ENCODE results near the gene MAPK8.

The MAPK8 gene

GRCh38 chr10:48330269-48330668 lies 23.8 kb downstream of the MAPK8 start:
- Histone ChIP-seq H3K27ac (no peak overlapping the region), H3K4me3 (IDR thresholded peaks at IDR 0.05; ENCODE audit: insufficient read depth, low read depth, low read length) (no peak overlapping the region), H3K36me3 (ENCODE audit: insufficient read depth) (no peaks in the 10 kb centered on the region), H3K27me3 (ENCODE audit: insufficient read depth, low read depth) (no peaks in the 10 kb centered on the region), H3K79me2 (ENCODE audit: insufficient read depth, low read depth) (no peaks in the 10 kb centered on the region; the same call in 1 of the 2 replicates), H3K4me2 (no peak overlapping the region), H3K9ac (no peak overlapping the region), H4K20me1 (ENCODE audit: insufficient read depth) (no peaks in the 10 kb centered on the region), H2AFZ (ENCODE audit: low read depth) (no peak overlapping the region), H3K4me1 (ENCODE audit: low read depth, poor library complexity, severe bottlenecking) (no peaks in the 10 kb centered on the region)
- no peak for TF ChIP-seq CTCF (conservative IDR thresholded peaks at IDR 0.05; ENCODE audit: low read depth, low read length)

DNA sequence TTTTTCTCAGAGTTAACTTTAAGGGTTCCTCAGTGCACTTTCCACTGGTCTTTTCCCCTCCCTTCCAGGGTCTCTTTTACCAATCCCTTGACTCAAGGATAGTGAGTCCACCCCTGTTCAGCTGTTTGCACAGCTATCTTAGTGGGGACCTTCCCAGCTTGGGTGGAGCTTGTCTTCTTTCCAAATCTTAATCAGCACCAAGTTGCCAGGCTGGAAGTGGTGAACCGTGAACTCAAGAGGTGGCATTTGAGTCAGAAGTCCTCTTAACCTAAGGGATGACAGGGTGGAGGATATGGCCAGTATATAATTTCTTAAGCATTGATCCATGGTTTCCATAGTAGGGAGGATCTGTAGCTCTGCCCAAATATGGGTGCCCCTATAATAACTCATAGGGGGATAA lies 25.0 kb downstream of the MAPK8 start:
- Histone ChIP-seq H3K4me3 (IDR thresholded peaks at IDR 0.05; ENCODE audit: insufficient read depth, low read depth, low read length) (no peak overlapping the region), H3K9ac (no peak overlapping the region)

GRCh38 chr10:48332166-48332870 lies 25.8 kb downstream of the MAPK8 start:
- TF ChIP-seq CTCF (conservative IDR thresholded peaks at IDR 0.05; ENCODE audit: low read depth, low read length) = no peak
- no peaks in the 10 kb centered on the region for H4K20me1 ChIP-seq (ENCODE audit: insufficient read depth)
- H3K27me3 ChIP-seq (ENCODE audit: insufficient read depth, low read depth) = no peaks in the 10 kb centered on the region
- no peaks in the 10 kb centered on the region for H3K36me3 ChIP-seq (ENCODE audit: insufficient read depth)
- H2AFZ ChIP-seq (ENCODE audit: low read depth) = no peak overlapping the region
- peaks cover 8% of the 10 kb centered on the region for H3K4me1 ChIP-seq (ENCODE audit: low read depth, poor library complexity, severe bottlenecking)
- H3K9ac ChIP-seq = no peak overlapping the region
- H3K79me2 ChIP-seq (ENCODE audit: insufficient read depth, low read depth) = no peaks in the 10 kb centered on the region; the same call in 1 of the 2 replicates
- no peak overlapping the region for H3K4me2 ChIP-seq
- no peak overlapping the region for H3K27ac ChIP-seq
- H3K4me3 ChIP-seq (IDR thresholded peaks at IDR 0.05; ENCODE audit: insufficient read depth, low read depth, low read length) = no peak overlapping the region

More for the DNA sequence above, 25.0 kb downstream of the MAPK8 start:
- H3K79me2 ChIP-seq (ENCODE audit: insufficient read depth, low read depth) = no peaks in the 10 kb centered on the region; the same call in 1 of the 2 replicates
- H3K4me2 ChIP-seq = no peak overlapping the region
- no peak overlapping the region for H3K27ac ChIP-seq
- H4K20me1 ChIP-seq (ENCODE audit: insufficient read depth) = no peaks in the 10 kb centered on the region
- H3K36me3 ChIP-seq (ENCODE audit: insufficient read depth) = no peaks in the 10 kb centered on the region
- TF ChIP-seq CTCF (conservative IDR thresholded peaks at IDR 0.05; ENCODE audit: low read depth, low read length) = no peak
- no peaks in the 10 kb centered on the region for H3K4me1 ChIP-seq (ENCODE audit: low read depth, poor library complexity, severe bottlenecking)
- no peak overlapping the region for H2AFZ ChIP-seq (ENCODE audit: low read depth)
- no peaks in the 10 kb centered on the region for H3K27me3 ChIP-seq (ENCODE audit: insufficient read depth, low read depth)

GRCh38 chr10:48332871-48333216 lies 26.4 kb downstream of the MAPK8 start:
- H3K4me1 ChIP-seq (ENCODE audit: low read depth, poor library complexity, severe bottlenecking) = peaks cover 8% of the 10 kb centered on the region
- H4K20me1 ChIP-seq (ENCODE audit: insufficient read depth) = no peaks in the 10 kb centered on the region
- H3K27ac ChIP-seq = no peak overlapping the region
- no peaks in the 10 kb centered on the region for H3K36me3 ChIP-seq (ENCODE audit: insufficient read depth)
- H3K79me2 ChIP-seq (ENCODE audit: insufficient read depth, low read depth) = no peaks in the 10 kb centered on the region; the same call in 1 of the 2 replicates
- no peaks in the 10 kb centered on the region for H3K27me3 ChIP-seq (ENCODE audit: insufficient read depth, low read depth)
- no peak overlapping the region for H3K4me2 ChIP-seq
- no peak for TF ChIP-seq CTCF (conservative IDR thresholded peaks at IDR 0.05; ENCODE audit: low read depth, low read length)
- H3K9ac ChIP-seq = no peak overlapping the region
- no peak overlapping the region for H2AFZ ChIP-seq (ENCODE audit: low read depth)
- no peak overlapping the region for H3K4me3 ChIP-seq (IDR thresholded peaks at IDR 0.05; ENCODE audit: insufficient read depth, low read depth, low read length)

Data from KMS-11 (cell line).